Neuron (in vitro differentiated cells): Measurements from ENCODE around the gene STX18.

Source experiments
- H2AFZ ChIP-seq: one replicate; pipeline ENCODE4 v1.6.1; 2013; ENCODE audit warnings: low read depth, mild to moderate bottlenecking, inconsistent platforms, low read length, moderate library complexity
- H3K27me3 ChIP-seq: one replicate; pipeline ENCODE4 v1.6.1; 2013; ENCODE audit warnings: low read length; ENCODE audit not compliant: insufficient read depth
- H3K36me3 ChIP-seq: one replicate; pipeline ENCODE4 v1.6.1; 2013; ENCODE audit warnings: low read length; ENCODE audit not compliant: insufficient read depth
- H3K4me1 ChIP-seq: one replicate; pipeline ENCODE4 v1.6.1; 2013; ENCODE audit warnings: low read length; ENCODE audit not compliant: insufficient read depth
- H3K4me3 ChIP-seq: 2 replicates; pipeline ENCODE4 v1.5.1; 2013; ENCODE audit warnings: mild to moderate bottlenecking, low read length, moderate library complexity
- H3K9me3 ChIP-seq: one replicate; pipeline ENCODE4 v1.6.1; 2013; ENCODE audit warnings: low read length

STX18 gene

GRCh38 chr4:4499438-4500123, 42.3 kb downstream of the STX18 start:
- Histone ChIP-seq H3K36me3 (no peaks in the 10 kb centered on the region), H3K9me3 (no peaks in the 10 kb centered on the region), H3K4me1 (peaks cover 33% of the 10 kb centered on the region), H3K27me3 (no peaks in the 10 kb centered on the region), H3K4me3 (no peak overlapping the region), H2AFZ (no peak overlapping the region)

GRCh38 chr4:4496592-4497372, 45.1 kb downstream of the STX18 start:
- H2AFZ ChIP-seq: no peak overlapping the region
- no peaks in the 10 kb centered on the region for H3K9me3 ChIP-seq
- H3K27me3 ChIP-seq: no peaks in the 10 kb centered on the region
- peaks cover 32% of the 10 kb centered on the region for H3K4me1 ChIP-seq
- no peaks in the 10 kb centered on the region for H3K36me3 ChIP-seq
- H3K4me3 ChIP-seq: no peak overlapping the region

- H3K27me3 ChIP-seq: no peaks in the 10 kb centered on the region
- H3K9me3 ChIP-seq: no peaks in the 10 kb centered on the region
- H3K4me1 ChIP-seq: peaks cover 34% of the 10 kb centered on the region
- H3K36me3 ChIP-seq: no peaks in the 10 kb centered on the region
- H2AFZ ChIP-seq: no peak overlapping the region
- no peak overlapping the region for H3K4me3 ChIP-seq
These were observed 47.0 kb downstream of the STX18 start for GRCh38 chr4:4494882-4495281.

GRCh38 chr4:4492161-4492847, 49.5 kb downstream of the STX18 start:
- Histone ChIP-seq H2AFZ (no peak overlapping the region), H3K36me3 (no peaks in the 10 kb centered on the region), H3K4me3 (no peak overlapping the region), H3K9me3 (no peaks in the 10 kb centered on the region), H3K4me1 (peaks cover 25% of the 10 kb centered on the region), H3K27me3 (no peaks in the 10 kb centered on the region)

- Histone ChIP-seq H3K9me3 (no peaks in the 10 kb centered on the region), H3K36me3 (no peaks in the 10 kb centered on the region), H3K4me1 (peaks cover 16% of the 10 kb centered on the region), H2AFZ (no peak overlapping the region), H3K27me3 (no peaks in the 10 kb centered on the region), H3K4me3 (no peak overlapping the region)
These were observed 50.4 kb downstream of the STX18 start for GRCh38 chr4:4491396-4491893.

- no peak overlapping the region for H2AFZ ChIP-seq
- H3K36me3 ChIP-seq: no peaks in the 10 kb centered on the region
- peaks cover 10% of the 10 kb centered on the region for H3K4me1 ChIP-seq
- no peaks in the 10 kb centered on the region for H3K9me3 ChIP-seq
- no peak overlapping the region for H3K4me3 ChIP-seq
- H3K27me3 ChIP-seq: no peaks in the 10 kb centered on the region
These were observed 51.0 kb downstream of the STX18 start for GRCh38 chr4:4490816-4491215.

- Histone ChIP-seq H3K4me1 (peaks cover 10% of the 10 kb centered on the region), H3K36me3 (no peaks in the 10 kb centered on the region), H3K27me3 (no peaks in the 10 kb centered on the region), H3K9me3 (no peaks in the 10 kb centered on the region), H3K4me3 (no peak overlapping the region), H2AFZ (no peak overlapping the region)
These were observed 51.8 kb downstream of the STX18 start for GRCh38 chr4:4490041-4490440.

GRCh38 chr4:4488405-4489404, 53.1 kb downstream of the STX18 start:
- no peak overlapping the region for H2AFZ ChIP-seq
- H3K27me3 ChIP-seq: no peaks in the 10 kb centered on the region
- H3K9me3 ChIP-seq: no peaks in the 10 kb centered on the region
- H3K4me1 ChIP-seq: peaks cover 10% of the 10 kb centered on the region
- H3K36me3 ChIP-seq: no peaks in the 10 kb centered on the region
- no peak overlapping the region for H3K4me3 ChIP-seq

GRCh38 chr4:4486969-4487368, 54.9 kb downstream of the STX18 start:
- no peaks in the 10 kb centered on the region for H3K9me3 ChIP-seq
- no peak overlapping the region for H3K4me3 ChIP-seq
- no peaks in the 10 kb centered on the region for H3K36me3 ChIP-seq
- H3K4me1 ChIP-seq: peaks cover 3% of the 10 kb centered on the region
- H2AFZ ChIP-seq: no peak overlapping the region
- no peaks in the 10 kb centered on the region for H3K27me3 ChIP-seq

- no peaks in the 10 kb centered on the region for H3K9me3 ChIP-seq
- peaks cover 12% of the 10 kb centered on the region for H3K4me1 ChIP-seq
- H2AFZ ChIP-seq: no peak overlapping the region
- no peak overlapping the region for H3K4me3 ChIP-seq
- no peaks in the 10 kb centered on the region for H3K36me3 ChIP-seq
- no peaks in the 10 kb centered on the region for H3K27me3 ChIP-seq
These were observed 56.0 kb downstream of the STX18 start for GRCh38 chr4:4485806-4486205.

GRCh38 chr4:4481399-4481994, 60.4 kb downstream of the STX18 start:
- Histone ChIP-seq H3K27me3 (no peaks in the 10 kb centered on the region), H3K4me1 (peaks cover 24% of the 10 kb centered on the region), H3K4me3 (peak overlapping the region; percentile 41), H3K36me3 (no peaks in the 10 kb centered on the region), H3K9me3 (no peaks in the 10 kb centered on the region), H2AFZ (peak overlapping the region; percentile 56)
